WI38 (cell line): ENCODE data around the gene CEPT1.
"Not testable (repeated sequence)": the region's sequence is repeated elsewhere in the genome, so short reads cannot be mapped to it uniquely, and the experiment has no call there.

Experiments
- H3K4me3 ChIP-seq: 2 replicates; pipeline ENCODE4 v1.5.1; 2011; ENCODE audit warnings: low read depth, mild to moderate bottlenecking, control low read depth, low read length
- TF ChIP-seq, protein P1 (sequence below): IDR thresholded peaks from 2 replicates; pipeline ENCODE4 v1.5.1; 2012; ENCODE audit warnings: low read depth, mild to moderate bottlenecking, control low read depth, low read length

Gene CEPT1

DNA sequence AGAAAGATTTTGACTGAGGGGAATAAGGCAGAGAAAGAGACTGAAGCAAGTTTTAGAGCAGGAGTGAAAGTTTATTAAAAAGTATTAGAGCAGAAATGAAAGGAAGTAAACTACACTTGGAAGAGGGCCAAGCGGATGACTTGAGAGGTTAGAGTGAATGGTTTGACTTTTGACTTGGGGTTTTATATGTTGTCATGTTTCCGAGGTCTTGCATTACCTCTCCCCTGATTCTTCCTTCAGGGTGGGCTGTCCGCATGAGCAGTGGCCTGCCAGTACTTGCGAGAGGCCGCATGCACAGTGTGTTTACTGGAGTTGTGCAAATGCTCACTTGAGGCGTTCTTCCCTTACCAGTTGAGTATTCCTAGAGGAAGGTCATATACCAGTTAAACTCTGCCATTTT lies 73.4 kb downstream of the CEPT1 start:
- TF ChIP-seq, protein P1, sequence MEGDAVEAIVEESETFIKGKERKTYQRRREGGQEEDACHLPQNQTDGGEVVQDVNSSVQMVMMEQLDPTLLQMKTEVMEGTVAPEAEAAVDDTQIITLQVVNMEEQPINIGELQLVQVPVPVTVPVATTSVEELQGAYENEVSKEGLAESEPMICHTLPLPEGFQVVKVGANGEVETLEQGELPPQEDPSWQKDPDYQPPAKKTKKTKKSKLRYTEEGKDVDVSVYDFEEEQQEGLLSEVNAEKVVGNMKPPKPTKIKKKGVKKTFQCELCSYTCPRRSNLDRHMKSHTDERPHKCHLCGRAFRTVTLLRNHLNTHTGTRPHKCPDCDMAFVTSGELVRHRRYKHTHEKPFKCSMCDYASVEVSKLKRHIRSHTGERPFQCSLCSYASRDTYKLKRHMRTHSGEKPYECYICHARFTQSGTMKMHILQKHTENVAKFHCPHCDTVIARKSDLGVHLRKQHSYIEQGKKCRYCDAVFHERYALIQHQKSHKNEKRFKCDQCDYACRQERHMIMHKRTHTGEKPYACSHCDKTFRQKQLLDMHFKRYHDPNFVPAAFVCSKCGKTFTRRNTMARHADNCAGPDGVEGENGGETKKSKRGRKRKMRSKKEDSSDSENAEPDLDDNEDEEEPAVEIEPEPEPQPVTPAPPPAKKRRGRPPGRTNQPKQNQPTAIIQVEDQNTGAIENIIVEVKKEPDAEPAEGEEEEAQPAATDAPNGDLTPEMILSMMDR, result no peak
- H3K4me3 ChIP-seq, result no peak overlapping the region

DNA sequence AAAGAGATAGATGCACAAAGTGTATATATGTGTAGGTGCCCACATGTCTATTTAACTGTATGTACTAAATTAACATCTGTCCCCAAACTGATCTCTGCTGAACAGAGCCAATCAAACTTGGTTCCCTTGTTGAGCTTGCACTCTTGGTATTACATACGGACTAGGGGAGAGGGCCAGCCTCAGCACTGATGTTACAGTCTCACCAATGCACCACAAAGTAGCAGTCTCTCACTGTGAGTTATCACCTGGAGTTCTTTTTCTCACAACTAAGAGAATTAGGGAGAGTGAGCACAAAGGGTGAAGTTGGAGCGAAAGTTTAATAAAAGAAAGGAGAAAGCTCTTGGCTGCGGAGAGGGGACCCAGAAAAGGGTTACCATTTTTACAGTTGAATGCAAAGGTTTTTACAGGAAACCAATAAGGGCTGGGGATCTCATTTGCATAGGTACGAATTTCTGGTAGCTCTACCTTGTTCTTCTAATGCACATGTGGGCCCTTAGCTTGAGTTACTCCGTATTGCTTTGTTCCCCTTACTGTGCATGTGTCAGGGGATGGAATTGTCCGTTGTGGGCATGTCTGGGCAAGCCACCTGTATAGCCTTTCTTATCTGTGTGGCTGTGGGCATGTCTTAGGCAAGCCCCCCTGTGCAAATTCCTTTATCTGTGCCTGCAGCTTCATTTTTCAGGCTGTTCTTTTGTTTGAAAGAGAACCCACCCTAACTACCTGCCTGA lies 74.2 kb downstream of the CEPT1 start:
- TF ChIP-seq, protein P1, result no peak

DNA sequence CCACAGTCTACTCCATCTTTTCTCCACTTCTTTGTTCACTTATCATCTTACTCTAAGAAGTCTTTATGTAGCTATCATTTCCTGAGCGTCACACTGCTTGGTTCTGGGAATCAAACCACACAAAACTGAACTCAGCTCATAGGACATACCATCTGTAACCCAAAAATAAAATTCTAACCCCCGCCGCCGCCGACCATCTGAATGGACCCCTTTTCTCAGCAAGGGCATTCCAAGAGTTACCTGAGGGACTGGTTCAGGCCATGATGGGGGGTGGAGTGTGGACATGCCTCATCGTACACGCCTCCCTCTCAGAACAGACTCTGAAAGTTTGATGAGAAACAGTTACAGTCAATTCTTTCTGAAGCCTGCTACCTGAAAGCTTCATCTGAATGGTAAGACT lies 74.9 kb downstream of the CEPT1 start:
- no peak overlapping the region for H3K4me3 ChIP-seq

More for the DNA sequence above, 74.2 kb downstream of the CEPT1 start:
- no peak overlapping the region for H3K4me3 ChIP-seq

DNA sequence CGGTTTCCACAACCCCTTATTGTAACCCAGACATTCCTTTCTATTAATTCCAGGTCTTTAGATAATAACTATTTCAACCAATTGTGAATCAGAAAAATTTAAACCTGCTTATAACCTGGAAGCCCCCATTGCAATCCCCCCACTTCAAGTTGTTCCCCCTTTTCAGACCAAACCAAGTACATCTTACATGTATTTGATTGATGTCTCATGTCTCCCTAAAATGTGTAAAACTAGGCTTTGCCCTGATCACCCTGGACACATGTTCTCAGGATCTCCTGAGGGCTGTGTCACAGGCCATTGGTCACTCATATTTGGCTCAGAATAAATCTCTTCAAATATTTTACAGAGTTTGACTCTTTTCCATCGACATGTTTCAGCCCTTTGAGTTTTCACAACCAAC lies 75.3 kb downstream of the CEPT1 start:
- not testable (repeated sequence) for H3K4me3 ChIP-seq

More for the DNA sequence above, 74.9 kb downstream of the CEPT1 start:
- TF ChIP-seq, protein P1, result no peak

DNA sequence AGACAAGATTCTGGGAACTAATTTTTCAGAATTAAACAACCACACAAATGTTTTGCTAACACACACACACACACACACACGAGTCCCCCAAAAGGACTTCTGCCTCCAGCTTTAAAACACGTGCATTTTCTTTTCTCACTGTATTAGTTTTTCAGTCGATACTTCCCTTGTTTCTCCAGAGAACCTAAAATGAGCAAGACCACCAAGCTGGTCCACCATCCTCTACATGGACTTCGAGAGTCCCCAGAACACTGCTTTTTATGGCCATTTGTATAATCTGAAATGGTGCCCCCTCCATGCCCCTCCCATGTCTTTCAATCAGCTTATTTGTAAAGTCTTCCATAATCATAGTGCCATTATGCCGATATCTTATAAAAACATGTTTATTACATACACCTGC lies 76.7 kb downstream of the CEPT1 start:
- TF ChIP-seq, protein P1, result no peak
- H3K4me3 ChIP-seq, result no peak overlapping the region

DNA sequence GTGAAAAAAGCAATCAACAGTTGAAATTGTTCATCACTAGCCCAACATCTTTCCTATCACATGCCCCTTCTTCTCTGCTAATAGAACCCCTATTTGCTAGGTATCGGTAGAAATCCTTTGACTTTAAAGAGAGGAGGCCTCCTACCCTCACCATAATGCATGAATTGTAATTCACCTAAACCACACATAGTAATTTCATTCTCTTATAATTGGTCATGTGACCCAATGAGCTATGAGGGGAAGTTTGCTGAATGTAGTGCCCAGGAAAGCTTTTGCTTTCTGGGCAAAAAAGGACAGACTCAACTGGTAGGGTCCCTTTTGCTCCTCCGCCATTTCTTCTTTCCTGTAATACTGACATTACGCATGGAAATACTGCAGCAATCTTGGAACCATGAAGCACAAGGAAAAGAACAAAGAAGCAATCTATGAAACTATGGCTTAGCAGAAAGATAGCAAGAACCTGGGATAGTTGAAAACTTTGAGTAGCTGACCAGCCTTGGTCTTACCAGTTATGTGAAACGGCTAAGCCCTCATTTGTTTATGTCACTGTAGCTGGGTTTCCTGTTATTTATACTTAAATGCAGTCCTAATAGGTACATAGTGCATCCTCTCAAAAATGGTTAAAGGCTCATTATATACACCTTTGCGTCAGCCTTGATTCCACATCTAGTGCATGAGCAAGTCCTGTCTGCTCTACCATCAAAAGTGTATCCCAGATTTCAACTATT lies 77.3 kb downstream of the CEPT1 start:
- no peak overlapping the region for H3K4me3 ChIP-seq
- TF ChIP-seq, protein P1, result no peak

DNA sequence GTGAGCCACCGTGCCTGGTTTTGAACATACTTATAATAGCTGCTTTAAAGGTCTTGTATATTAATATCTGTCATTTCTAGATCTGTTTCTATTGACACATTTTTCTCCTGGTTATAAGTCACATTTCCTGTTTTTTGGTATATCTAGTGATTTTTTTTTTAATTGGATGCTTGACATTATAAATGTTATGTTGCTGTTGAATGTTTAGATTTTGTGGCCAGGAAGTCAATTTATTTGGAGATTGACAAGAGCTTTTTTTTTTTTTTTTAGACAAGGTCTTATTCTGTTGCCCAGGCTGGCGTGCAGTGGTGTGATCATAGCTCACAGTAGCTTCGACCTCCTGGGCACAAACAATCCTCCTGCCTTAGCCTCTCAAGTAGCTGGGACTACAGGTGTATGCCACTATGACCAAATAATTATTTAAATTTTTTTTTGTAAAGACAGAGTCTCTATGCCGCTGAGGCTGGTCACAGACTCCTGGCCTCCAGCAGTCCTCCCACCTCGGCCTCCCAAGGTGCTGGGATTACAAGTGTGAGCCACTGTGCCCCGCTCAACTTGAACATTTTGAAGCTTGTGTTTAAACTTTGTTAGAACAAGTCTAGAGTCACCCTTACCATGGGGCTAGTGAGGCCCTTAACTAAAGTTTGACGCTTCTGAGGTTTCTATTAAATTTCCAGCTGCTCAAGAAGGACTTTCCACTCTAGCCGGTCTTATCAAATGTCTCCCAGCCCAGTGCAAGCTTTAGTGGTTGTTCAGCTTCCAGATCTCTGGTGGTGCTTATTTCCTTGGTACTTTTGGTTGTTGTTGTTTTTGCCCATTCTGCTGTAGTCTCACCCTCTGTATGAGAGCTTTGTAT lies 78.9 kb downstream of the CEPT1 start:
- TF ChIP-seq, protein P1, result no peak
- no peak overlapping the region for H3K4me3 ChIP-seq
